ENCODE results near the gene SDR42E2. TPM values are rescaled to one million over a fixed set of nuclear protein-coding genes. Genes with fewer than 3 reads are reported as not detected.

Gene SDR42E2
- total and polyA plus RNA-seq, 2 donors (not counting 3 experiments of a cell fraction or from before 2014, with no cell fraction given), result 0.03 to 0.13 TPM

- POLR2A ChIA-PET, result interaction anchor here (1.0 kb wide), 1 partner anchor 178 kb away, joined by 6 read pairs; no protein-coding TSS in a partner anchor
- Histone ChIP-seq H3K27me3 (ENCODE audit: control insufficient read depth in 2 of 2, insufficient read depth in 2 of 2, low read length in 2 of 2) (no peaks in the 10 kb centered on the region), H3K4me1 (ENCODE audit: control insufficient read depth, extremely low read depth, insufficient read depth, low read length) (peaks cover 45% of the 10 kb centered on the region), H3K36me3 (ENCODE audit: control insufficient read depth in 2 of 2, extremely low read depth in 1 of 2, insufficient read depth in 2 of 2, low read length in 2 of 2) (no peaks in the 10 kb centered on the region), H3K4me2 (ENCODE audit: insufficient read depth, low read length) (peak overlapping the region; percentile 63), H3K4me3 (replicated peaks in 1 of 3; ENCODE audit: insufficient read depth in 1 of 3, low read depth in 1 of 3, low read length in 3 of 3) (peak overlapping the region; percentile 26 to 54 (median 42)), H4K20me1 (replicated peaks; ENCODE audit: control insufficient read depth, extremely low read depth, insufficient read depth, low read length) (no peaks in the 10 kb centered on the region), H3K9me1 (replicated peaks; ENCODE audit: control insufficient read depth, extremely low read depth, insufficient read depth, low read length) (no peaks in the 10 kb centered on the region), H3K9me3 (replicated peaks; ENCODE audit: control insufficient read depth, insufficient read depth, low read length) (no peaks in the 10 kb centered on the region), H3K79me2 (ENCODE audit: control insufficient read depth, insufficient read depth, low read length) (no peaks in the 10 kb centered on the region), H3K27ac (ENCODE audit: insufficient read depth, low read depth, low read length) (peak overlapping the region; percentile 9), H3K9ac (replicated peaks; ENCODE audit: extremely low read depth, insufficient read depth, low read length) (peak overlapping the region; percentile 17), H2AFZ (ENCODE audit: low read depth, low read length) (peak overlapping the region; percentile 88)
- dilution Hi-C loops (cut with MboI; ENCODE audit: extremely low pct_ligation_motif_present, low sequenced_read_pairs), result no loop called here
- DNase-seq (ENCODE audit: low read depth, low spot score) (peak; percentile 76), FAIRE-seq (peak; percentile 84)
- no TSS peak for BruUV-seq (replicated peaks)
- intact Hi-C loops (cut with micrococcal nuclease), result loop anchor here (1.0 to 5.0 kb wide), 3 partner anchors 112 to 1287 kb away; partner anchors contain the start of genes DCUN1D3 and LYRM1
- TF ChIP-seq POLR2AphosphoS5 (IDR thresholded peaks at IDR 0.05; ENCODE audit: insufficient read depth, low read depth, low read length) (peak; percentile 14), EZH2 (IDR thresholded peaks at IDR 0.05; ENCODE audit: borderline replicate concordance, low read depth, low read length, severe bottlenecking) (no peak)
- CTCF ChIA-PET, result interaction anchor here (0.8 to 4.4 kb wide), 28 partner anchors 15 to 532 kb away, joined by 3 to 99 read pairs (median 8); partner anchors contain the start of genes EEF2K, MOSMO, PDZD9 and UQCRC2
Observed at GRCh38 chr16:22189473-22190080, 27.3 kb downstream of the SDR42E2 start.

GRCh38 chr16:22190081-22190775 is 27.9 kb downstream of the SDR42E2 start:
- peak overlapping the region; percentile 9 for H3K27ac ChIP-seq (ENCODE audit: insufficient read depth, low read depth, low read length)
- peak overlapping the region; percentile 63 for H3K4me2 ChIP-seq (ENCODE audit: insufficient read depth, low read length)
- H3K9me1 ChIP-seq (replicated peaks; ENCODE audit: control insufficient read depth, extremely low read depth, insufficient read depth, low read length), result no peaks in the 10 kb centered on the region
- BruUV-seq (replicated peaks), result no TSS peak
- no peak for FAIRE-seq
- H3K9me3 ChIP-seq (replicated peaks; ENCODE audit: control insufficient read depth, insufficient read depth, low read length), result no peaks in the 10 kb centered on the region
- H3K27me3 ChIP-seq (ENCODE audit: control insufficient read depth in 2 of 2, insufficient read depth in 2 of 2, low read length in 2 of 2), result no peaks in the 10 kb centered on the region
- peak; percentile 100 for DNase-seq (ENCODE audit: low read depth, low spot score)
- peak; percentile 34 for TF ChIP-seq POLR2AphosphoS5 (IDR thresholded peaks at IDR 0.05; ENCODE audit: insufficient read depth, low read depth, low read length)
- TF ChIP-seq GATA2 (IDR thresholded peaks at IDR 0.05; ENCODE audit: insufficient read depth, insufficient read length, low read depth, low read length), result no peak
- TF ChIP-seq MYC (IDR thresholded peaks at IDR 0.05; ENCODE audit: low read depth, low read length), result no peak
- no peak for TF ChIP-seq EZH2 (IDR thresholded peaks at IDR 0.05; ENCODE audit: borderline replicate concordance, low read depth, low read length, severe bottlenecking)
- peak; percentile 62 for TF ChIP-seq POLR2A (IDR thresholded peaks at IDR 0.05; ENCODE audit: low read depth, low read length)
- peaks cover 45% of the 10 kb centered on the region for H3K4me1 ChIP-seq (ENCODE audit: control insufficient read depth, extremely low read depth, insufficient read depth, low read length)
- peak overlapping the region; percentile 17 for H3K9ac ChIP-seq (replicated peaks; ENCODE audit: extremely low read depth, insufficient read depth, low read length)
- CTCF ChIA-PET, result interaction anchor here (1.2 to 4.4 kb wide), 10 partner anchors 15 to 533 kb away, joined by 3 to 99 read pairs (median 18); partner anchors contain the start of genes EEF2K and PDZD9
- POLR2A ChIA-PET, result no interaction called here
- dilution Hi-C loops (cut with MboI; ENCODE audit: extremely low pct_ligation_motif_present, low sequenced_read_pairs) (no loop called here), intact Hi-C loops (cut with micrococcal nuclease) (loop anchor here (5.0 kb wide), 2 partner anchors 942 to 1288 kb away; partner anchors contain the start of genes DCUN1D3 and LYRM1)
- no peaks in the 10 kb centered on the region for H3K36me3 ChIP-seq (ENCODE audit: control insufficient read depth in 2 of 2, extremely low read depth in 1 of 2, insufficient read depth in 2 of 2, low read length in 2 of 2)
- H2AFZ ChIP-seq (ENCODE audit: low read depth, low read length), result peak overlapping the region; percentile 88
- H3K4me3 ChIP-seq (replicated peaks in 1 of 3; ENCODE audit: insufficient read depth in 1 of 3, low read depth in 1 of 3, low read length in 3 of 3), result peak overlapping the region; percentile 26 to 54 (median 42)
- no peaks in the 10 kb centered on the region for H4K20me1 ChIP-seq (replicated peaks; ENCODE audit: control insufficient read depth, extremely low read depth, insufficient read depth, low read length)
- H3K79me2 ChIP-seq (ENCODE audit: control insufficient read depth, insufficient read depth, low read length), result no peaks in the 10 kb centered on the region
